Heart left ventricle (tissue), 13 donors: ENCODE data around the gene KCNJ16.

Experiments used
- CTCF ChIP-seq, 12 donors: fragments of 200-600 bp; sonication (generic) in 4 of 12; IDR thresholded peaks; one replicate each; pipeline versions ENCODE4 v1.5.0 to v1.8.0; 2018 to 2022; ENCODE audit warnings: antibody characterized with exemption in 12 of 12, mild to moderate bottlenecking in 5 of 12
- POLR2A ChIP-seq, 2 donors: fragments of 450-650 bp; IDR thresholded peaks; one replicate each; pipeline ENCODE4 v1.6.1; 2017; ENCODE audit warnings: antibody characterized with exemption in 2 of 2, mild to moderate bottlenecking in 2 of 2, moderate library complexity in 2 of 2
- donor health status: ischemic (EF 13 %, LVEDD 7.1; RV severe dilation, severe dysfunction).
- donor health status: DM: no; HTN: yes; CAD: no.
- donor health status: DM: no; HTN: no; CAD: no.
- donor health status: ischemic (EF 25% LVEDD 6.9; RV normal size, moderate dysfunction).
- donor health status: ischemic (EF 25% LVEDD 5.7; RV mildly dilated, moderate dysfunction).
- donor health status: ischemic (EF 35%, LVEDD 5.7; RV mildly dilated, moderate dysfunction).
- donor health status: nonischemic (EF 11% LVEDD 7.7; RV severe dilation, severe dysfunction).
- donor health status: DM: yes; HTN: yes; CAD: no.
- donor health status: PGD.
- donor health status: ischemic (EF 29% LVEDD 5.4; RV normal size, mild dysfunction).
- donor health status: nonischemic (EF 23%, LVEDD 6.1; RV moderate dilation, normal function).

- TF ChIP-seq CTCF (IDR thresholded peaks at IDR 0.05) (no peak), POLR2A (IDR thresholded peaks at IDR 0.05) (no peak)
These were observed 91.6 kb downstream of the KCNJ16 start for GRCh38 chr17:70166615-70167014.
